ENCODE measurements around the gene PCP4L1.

Gene PCP4L1

DNA sequence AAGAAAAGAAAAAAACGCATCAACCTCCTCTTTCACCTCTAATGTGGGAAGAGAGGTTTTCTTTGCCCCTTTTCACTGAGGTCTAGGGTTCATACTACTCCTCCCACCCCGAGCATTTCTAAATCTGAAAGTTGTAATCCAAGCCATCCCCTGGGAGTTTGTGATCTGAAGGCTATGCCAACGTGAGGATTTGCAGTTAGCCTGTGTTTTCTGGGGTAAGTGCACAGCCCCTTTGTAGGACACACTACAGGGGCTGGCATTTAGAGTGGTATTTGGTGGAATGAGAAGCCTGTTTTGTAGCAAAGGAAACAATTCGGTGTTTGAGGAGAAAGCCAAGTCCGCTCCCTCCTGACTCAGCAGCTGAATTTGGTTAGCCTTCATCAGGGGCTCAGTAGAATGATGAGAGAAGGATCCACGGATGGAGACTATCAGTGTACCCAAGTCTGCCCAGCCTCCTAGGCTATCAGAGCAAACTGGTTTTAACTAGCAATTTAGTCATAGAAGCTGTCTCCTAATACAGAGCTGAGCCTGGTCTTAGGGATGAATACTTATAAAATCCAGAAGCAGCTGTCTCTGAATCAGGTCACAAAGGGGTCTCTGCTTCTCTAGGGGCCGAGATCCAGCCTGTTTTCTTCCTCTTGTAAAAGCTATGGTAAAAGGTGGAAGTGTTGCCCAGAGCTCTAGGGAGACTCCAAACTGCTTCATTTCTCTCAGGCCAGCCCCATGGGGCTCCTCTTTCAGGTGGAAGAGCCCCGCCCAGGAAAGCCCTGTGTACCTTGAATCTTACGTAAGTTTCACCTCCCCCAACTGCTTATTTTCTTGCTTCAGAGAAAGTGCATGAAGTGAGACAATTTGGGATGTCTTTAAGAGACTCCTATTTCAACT, 2.1 kb downstream of the PCP4L1 start:
- no peak for DNase-seq (ENCODE audit: low read depth)
- TF ChIP-seq CTCF (conservative IDR thresholded peaks at IDR 0.05; ENCODE audit: low read depth, low read length) = no peak
- no peak overlapping the region for H3K4me3 ChIP-seq (ENCODE audit: low read depth, low read length)

GRCh38 chr1:161261261-161262235, 3.0 kb downstream of the PCP4L1 start:
- H3K4me3 ChIP-seq (ENCODE audit: low read depth, low read length) = no peak overlapping the region
- TF ChIP-seq CTCF (conservative IDR thresholded peaks at IDR 0.05; ENCODE audit: low read depth, low read length) = no peak
- peak; percentile 66 for DNase-seq (ENCODE audit: low read depth)

GRCh38 chr1:161265305-161265704, 6.8 kb downstream of the PCP4L1 start:
- DNase-seq (ENCODE audit: low read depth) = no peak
- H3K4me3 ChIP-seq (ENCODE audit: low read depth, low read length) = no peak overlapping the region
- TF ChIP-seq CTCF (conservative IDR thresholded peaks at IDR 0.05; ENCODE audit: low read depth, low read length) = no peak

- no peak for DNase-seq (ENCODE audit: low read depth)
- no peak for TF ChIP-seq CTCF (conservative IDR thresholded peaks at IDR 0.05; ENCODE audit: low read depth, low read length)
- no peak overlapping the region for H3K4me3 ChIP-seq (ENCODE audit: low read depth, low read length)
Observed at GRCh38 chr1:161266202-161266601, 7.7 kb downstream of the PCP4L1 start.

DNA sequence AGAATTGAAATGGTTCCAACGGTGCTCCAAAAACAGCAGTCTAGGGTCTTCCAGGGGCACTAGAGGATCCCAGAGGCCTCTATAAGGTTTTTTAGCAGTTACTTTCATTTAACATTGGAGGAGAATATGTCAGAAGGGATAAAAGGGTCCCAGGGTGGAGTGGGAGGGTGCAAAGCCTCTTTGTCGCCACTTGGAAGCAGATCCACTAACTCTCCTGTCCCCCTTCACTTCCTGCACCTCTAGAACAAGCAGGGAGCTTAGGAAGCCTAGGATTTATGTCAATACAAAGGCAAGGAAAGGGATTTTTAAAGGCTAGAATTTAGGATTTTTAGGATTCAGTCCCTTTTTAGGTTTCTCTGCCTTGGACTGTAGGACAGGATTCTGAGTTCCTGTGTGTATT, 8.3 kb downstream of the PCP4L1 start:
- DNase-seq (ENCODE audit: low read depth) = no peak
- TF ChIP-seq CTCF (conservative IDR thresholded peaks at IDR 0.05; ENCODE audit: low read depth, low read length) = no peak
- H3K4me3 ChIP-seq (ENCODE audit: low read depth, low read length) = no peak overlapping the region

DNA sequence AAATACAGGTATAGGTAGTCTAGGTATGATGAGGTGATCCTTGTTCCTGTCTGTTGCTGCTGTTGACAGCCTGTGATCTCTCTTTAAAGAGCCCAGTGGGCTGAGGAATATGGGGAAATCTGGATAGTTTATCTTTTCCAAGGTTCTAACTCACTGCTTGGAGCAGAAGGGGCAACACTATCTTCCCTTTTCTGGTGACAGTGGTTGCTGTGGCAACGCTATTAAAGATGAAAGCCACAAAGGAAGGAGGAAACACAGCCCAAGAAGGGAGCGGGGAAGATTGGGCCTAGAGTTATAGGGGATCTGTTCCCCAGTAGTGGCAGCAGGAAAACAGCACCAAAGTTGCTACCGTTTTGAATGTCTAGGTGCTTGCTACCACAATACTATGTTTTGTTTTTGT, 8.8 kb downstream of the PCP4L1 start:
- TF ChIP-seq CTCF (conservative IDR thresholded peaks at IDR 0.05; ENCODE audit: low read depth, low read length) = no peak
- H3K4me3 ChIP-seq (ENCODE audit: low read depth, low read length) = no peak overlapping the region
- no peak for DNase-seq (ENCODE audit: low read depth)
